BE2C (cell line): Measurements from ENCODE around the gene TBC1D5. TPM values are rescaled to one million over a fixed set of nuclear protein-coding genes. Genes with fewer than 3 reads are reported as not detected.
A peak's percentile ranks its signal among the peaks of the same experiment; 100 is the strongest.
"Not testable (repeated sequence)": the region's sequence is repeated elsewhere in the genome, so short reads cannot be mapped to it uniquely, and the experiment has no call there.

ENCODE experiments used
- DNase-seq: peaks from one replicate; pipeline ENCODE4 v3.0.0-alpha.2; 2020
- H3K27me3 ChIP-seq: fragments of 250-450 bp; sonication (Bioruptor Pico); 2 replicates; pipeline ENCODE4 v1.5.1; 2020; ENCODE audit warnings: mild to moderate bottlenecking
- H3K36me3 ChIP-seq: fragments of 250-450 bp; sonication (Bioruptor Pico); 2 replicates; pipeline ENCODE4 v1.5.1; 2020; ENCODE audit warnings: mild to moderate bottlenecking
- H3K4me1 ChIP-seq: fragments of 250-450 bp; sonication (Bioruptor Pico); 2 replicates; pipeline ENCODE4 v1.5.1; 2020
- H3K4me3 ChIP-seq: 2 replicates; pipeline ENCODE4 v1.5.1; 2011; ENCODE audit warnings: low read depth, low read length
- H3K9me3 ChIP-seq: fragments of 250-450 bp; sonication (Bioruptor Pico); 2 replicates; pipeline ENCODE4 v1.5.1; 2020
- CTCF ChIP-seq: IDR thresholded peaks from 2 replicates; pipeline ENCODE4 v1.5.1; 2012; ENCODE audit warnings: mild to moderate bottlenecking, low read depth, low read length
- polyA plus RNA-seq: library from polyadenylated mRNA; unstranded; fragments of >200 nt; gene quantifications from one replicate; pipeline ENCODE4 v1.2.1, GENCODE V29; 2012; ENCODE audit warnings: low read depth, missing spikeins; ENCODE audit not compliant: insufficient read length, insufficient read depth

TBC1D5 gene
- polyA plus RNA-seq, result 7.5 TPM

- Histone ChIP-seq H3K4me3 (peak within 1 kb of the TSS; percentile 66), H3K9me3 (no peaks in the 10 kb centered on the region), H3K27me3 (no peaks in the 10 kb centered on the region), H3K36me3 (no peaks in the 10 kb centered on the region), H3K4me1 (no peaks in the 10 kb centered on the region)
- DNase-seq, result peak; percentile 92
- TF ChIP-seq CTCF, result no peak
Measured at GRCh38 chr3:17742102-17742879, at the start of gene TBC1D5. Gene TBC1D5 (minus strand): TSS chr3:17742631. CDS start chr3:17508570, 234,061 bp downstream.

GRCh38 chr3:17783426-17783825 is 41.0 kb upstream of the TBC1D5 start:
- no peaks in the 10 kb centered on the region for H3K4me1 ChIP-seq
- DNase-seq, result no peak
- no peaks in the 10 kb centered on the region for H3K27me3 ChIP-seq
- H3K36me3 ChIP-seq, result no peaks in the 10 kb centered on the region
- no peak for TF ChIP-seq CTCF
- H3K9me3 ChIP-seq, result no peaks in the 10 kb centered on the region
- H3K4me3 ChIP-seq, result no peak overlapping the region

- Histone ChIP-seq H3K4me3 (no peak overlapping the region), H3K4me1 (no peaks in the 10 kb centered on the region), H3K9me3 (no peaks in the 10 kb centered on the region), H3K36me3 (no peaks in the 10 kb centered on the region), H3K27me3 (no peaks in the 10 kb centered on the region)
- TF ChIP-seq CTCF, result no peak
- no peak for DNase-seq
Measured at GRCh38 chr3:17782751-17783150, 40.3 kb upstream of the TBC1D5 start.

GRCh38 chr3:17780369-17780768 is 37.9 kb upstream of the TBC1D5 start:
- not testable (repeated sequence) for H3K4me3 ChIP-seq, H3K36me3 ChIP-seq, DNase-seq

GRCh38 chr3:17779304-17780250 is 37.1 kb upstream of the TBC1D5 start:
- not testable (repeated sequence) for H3K27me3 ChIP-seq, H3K4me3 ChIP-seq, H3K36me3 ChIP-seq, H3K9me3 ChIP-seq, DNase-seq, H3K4me1 ChIP-seq

More at GRCh38 chr3:17780369-17780768, 37.9 kb upstream of the TBC1D5 start:
- not testable (repeated sequence) for H3K4me1 ChIP-seq, H3K27me3 ChIP-seq, H3K9me3 ChIP-seq

GRCh38 chr3:17777326-17777725 is 34.9 kb upstream of the TBC1D5 start:
- not testable (repeated sequence) for H3K9me3 ChIP-seq, H3K4me1 ChIP-seq, H3K36me3 ChIP-seq, H3K4me3 ChIP-seq, H3K27me3 ChIP-seq, DNase-seq

- no peak for DNase-seq
- TF ChIP-seq CTCF, result no peak
- no peaks in the 10 kb centered on the region for H3K27me3 ChIP-seq
Measured at GRCh38 chr3:17775073-17775472, 32.6 kb upstream of the TBC1D5 start.

GRCh38 chr3:17774180-17774910 is 31.9 kb upstream of the TBC1D5 start:
- not testable (repeated sequence) for H3K4me1 ChIP-seq, DNase-seq, H3K9me3 ChIP-seq, H3K27me3 ChIP-seq, H3K36me3 ChIP-seq, H3K4me3 ChIP-seq

More at GRCh38 chr3:17775073-17775472, 32.6 kb upstream of the TBC1D5 start:
- H3K36me3 ChIP-seq, result no peaks in the 10 kb centered on the region
- no peaks in the 10 kb centered on the region for H3K4me1 ChIP-seq
- no peaks in the 10 kb centered on the region for H3K9me3 ChIP-seq
- no peak overlapping the region for H3K4me3 ChIP-seq
